HEK293 (cell line): Measurements from ENCODE around the gene ANGPT4.

ENCODE experiments used
- AEBP2 ChIP-seq: fragments of 450-650 bp; formaldehyde crosslinking; IDR thresholded peaks from 2 replicates; pipeline ENCODE4 v1.5.1; 2016; ENCODE audit warnings: missing biosample characterization, missing genetic modification characterization, borderline replicate concordance
- GLIS1 ChIP-seq: fragments of 450-650 bp; formaldehyde crosslinking; IDR thresholded peaks from 2 replicates; pipeline ENCODE4 v1.5.1; 2016; ENCODE audit warnings: missing biosample characterization, missing genetic modification characterization
- SP3 ChIP-seq: fragments of 450-650 bp; formaldehyde crosslinking; IDR thresholded peaks from 2 replicates; pipeline ENCODE4 v1.5.1; 2016; ENCODE audit warnings: missing biosample characterization, missing genetic modification characterization
- ZBTB8A ChIP-seq: fragments of 450-650 bp; formaldehyde crosslinking; IDR thresholded peaks from 2 replicates; pipeline ENCODE4 v1.5.1; 2016; ENCODE audit warnings: missing biosample characterization, missing genetic modification characterization
- ZNF23 ChIP-seq: fragments of 450-650 bp; formaldehyde crosslinking; IDR thresholded peaks from 2 replicates; pipeline ENCODE4 v1.5.1; 2016; ENCODE audit warnings: missing biosample characterization, missing genetic modification characterization, borderline replicate concordance
- ZNF280D ChIP-seq: fragments of 450-650 bp; formaldehyde crosslinking; IDR thresholded peaks from 2 replicates; pipeline ENCODE4 v1.5.1; 2016; ENCODE audit warnings: missing biosample characterization, missing genetic modification characterization
- ZXDB ChIP-seq: fragments of 450-650 bp; formaldehyde crosslinking; IDR thresholded peaks from 2 replicates; pipeline ENCODE4 v1.5.1; 2016; ENCODE audit warnings: missing biosample characterization, missing genetic modification characterization
- TF ChIP-seq, protein P1 (sequence below): fragments of 450-650 bp; formaldehyde crosslinking; IDR thresholded peaks from 2 replicates; pipeline ENCODE4 v1.5.1; 2016; ENCODE audit warnings: missing biosample characterization, missing genetic modification characterization
- TF ChIP-seq, protein P2 (sequence below): fragments of 450-650 bp; formaldehyde crosslinking; IDR thresholded peaks from 2 replicates; pipeline ENCODE4 v1.5.1; 2017; ENCODE audit warnings: missing biosample characterization, missing genetic modification characterization

DNA sequence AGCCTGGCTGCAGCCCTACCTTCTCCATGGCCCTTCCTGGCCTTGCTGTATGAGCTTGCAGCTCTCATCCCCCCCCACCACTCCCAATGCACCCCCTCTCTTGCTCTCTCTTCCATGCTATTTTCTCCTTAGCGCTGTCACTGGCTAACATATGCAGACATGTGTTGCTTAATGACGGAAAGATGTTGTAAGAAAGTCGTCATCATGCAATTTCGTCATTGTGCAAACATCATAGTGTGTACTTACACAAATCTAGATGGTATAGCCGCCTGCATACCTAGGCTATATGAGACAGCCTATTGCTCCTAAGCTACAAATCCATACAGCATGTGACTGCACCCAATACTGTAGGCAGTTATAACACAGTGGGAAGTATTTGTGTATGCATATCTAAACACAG lies 27.0 kb downstream of the ANGPT4 start:
- TF ChIP-seq ZNF280D (tag by site-specific recombination) (no peak), ZXDB (tag by site-specific recombination) (no peak), SP3 (tag by site-specific recombination) (no peak), GLIS1 (tag by site-specific recombination) (no peak), ZBTB8A (tag by site-specific recombination) (no peak), AEBP2 (tag by site-specific recombination) (no peak), ZNF23 (no peak)
- TF ChIP-seq, protein P1, sequence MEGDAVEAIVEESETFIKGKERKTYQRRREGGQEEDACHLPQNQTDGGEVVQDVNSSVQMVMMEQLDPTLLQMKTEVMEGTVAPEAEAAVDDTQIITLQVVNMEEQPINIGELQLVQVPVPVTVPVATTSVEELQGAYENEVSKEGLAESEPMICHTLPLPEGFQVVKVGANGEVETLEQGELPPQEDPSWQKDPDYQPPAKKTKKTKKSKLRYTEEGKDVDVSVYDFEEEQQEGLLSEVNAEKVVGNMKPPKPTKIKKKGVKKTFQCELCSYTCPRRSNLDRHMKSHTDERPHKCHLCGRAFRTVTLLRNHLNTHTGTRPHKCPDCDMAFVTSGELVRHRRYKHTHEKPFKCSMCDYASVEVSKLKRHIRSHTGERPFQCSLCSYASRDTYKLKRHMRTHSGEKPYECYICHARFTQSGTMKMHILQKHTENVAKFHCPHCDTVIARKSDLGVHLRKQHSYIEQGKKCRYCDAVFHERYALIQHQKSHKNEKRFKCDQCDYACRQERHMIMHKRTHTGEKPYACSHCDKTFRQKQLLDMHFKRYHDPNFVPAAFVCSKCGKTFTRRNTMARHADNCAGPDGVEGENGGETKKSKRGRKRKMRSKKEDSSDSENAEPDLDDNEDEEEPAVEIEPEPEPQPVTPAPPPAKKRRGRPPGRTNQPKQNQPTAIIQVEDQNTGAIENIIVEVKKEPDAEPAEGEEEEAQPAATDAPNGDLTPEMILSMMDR (tag by site-specific recombination) = no peak
- TF ChIP-seq, protein P2, sequence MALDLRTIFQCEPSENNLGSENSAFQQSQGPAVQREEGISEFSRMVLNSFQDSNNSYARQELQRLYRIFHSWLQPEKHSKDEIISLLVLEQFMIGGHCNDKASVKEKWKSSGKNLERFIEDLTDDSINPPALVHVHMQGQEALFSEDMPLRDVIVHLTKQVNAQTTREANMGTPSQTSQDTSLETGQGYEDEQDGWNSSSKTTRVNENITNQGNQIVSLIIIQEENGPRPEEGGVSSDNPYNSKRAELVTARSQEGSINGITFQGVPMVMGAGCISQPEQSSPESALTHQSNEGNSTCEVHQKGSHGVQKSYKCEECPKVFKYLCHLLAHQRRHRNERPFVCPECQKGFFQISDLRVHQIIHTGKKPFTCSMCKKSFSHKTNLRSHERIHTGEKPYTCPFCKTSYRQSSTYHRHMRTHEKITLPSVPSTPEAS (tag by site-specific recombination) = no peak
